GM19023 (cell line): ENCODE measurements around the gene PEX11B.
"Not testable (repeated sequence)": the region's sequence is repeated elsewhere in the genome, so short reads cannot be mapped to it uniquely, and the experiment has no call there.

ENCODE experiments used
- ATAC-seq: cut with Tn5 transposase; IDR thresholded peaks from one replicate; pipeline ENCODE4 v1.9.1; 2021; ENCODE audit warnings: mild to moderate bottlenecking, moderate library complexity; ENCODE audit not compliant: unreplicated experiment

The PEX11B gene

DNA sequence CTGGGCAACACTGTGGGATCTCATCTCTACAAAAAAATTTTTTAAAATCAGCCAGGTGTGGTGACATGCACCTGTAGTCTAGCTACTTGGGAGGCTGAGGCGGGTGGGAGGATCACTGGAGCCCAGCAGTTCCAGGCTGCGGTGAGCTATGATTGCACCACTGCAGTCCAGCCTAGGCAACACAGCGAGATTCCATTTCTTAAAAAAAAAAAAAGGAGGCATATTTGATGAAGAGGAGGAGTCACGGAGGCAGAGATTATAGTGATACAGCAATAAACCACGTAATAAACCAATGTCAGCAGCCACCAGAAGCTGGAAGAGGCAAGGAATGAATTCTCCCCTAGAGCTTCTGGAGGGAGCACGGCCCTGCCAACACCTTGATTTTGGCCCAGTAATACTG is 35.3 kb upstream of the PEX11B start:
- no peak for ATAC-seq

DNA sequence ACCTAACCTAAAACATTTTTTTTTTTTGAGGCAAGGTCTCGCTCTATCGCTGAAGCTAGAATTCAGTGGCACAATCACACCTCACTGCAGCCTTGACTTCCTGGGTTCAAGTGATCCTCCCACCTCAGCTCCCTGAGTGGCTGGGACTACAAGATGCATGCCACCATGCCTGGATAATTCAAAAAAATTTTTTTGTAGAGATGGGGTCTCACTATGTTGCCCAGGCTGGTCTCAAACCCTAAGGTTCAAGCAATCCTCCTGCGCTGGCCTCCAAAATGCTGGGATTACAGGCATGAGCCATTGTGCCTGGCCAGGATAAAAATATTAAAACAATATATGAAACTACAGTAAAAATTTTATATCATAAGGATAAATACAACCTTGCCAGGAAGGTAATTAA is 34.4 kb upstream of the PEX11B start:
- ATAC-seq: no peak

DNA sequence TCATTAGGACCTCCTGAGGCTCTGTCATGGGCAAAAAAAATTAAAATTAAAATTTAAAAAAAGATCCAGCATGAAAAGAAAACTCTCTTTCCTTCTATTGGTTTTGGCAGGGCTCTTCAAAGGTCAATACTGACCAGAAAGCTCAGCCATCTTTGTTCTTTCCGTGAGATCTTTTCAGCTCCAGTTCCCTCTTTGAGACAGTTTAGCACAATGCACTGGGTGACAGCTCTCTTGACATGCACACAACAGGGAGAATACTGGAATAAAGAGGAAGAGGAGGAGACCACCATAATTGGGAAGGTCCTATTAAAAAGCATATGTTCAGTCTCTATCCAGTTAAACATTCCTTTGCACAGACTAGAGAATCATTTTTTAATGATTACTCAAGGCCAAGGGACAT is 33.0 kb upstream of the PEX11B start:
- ATAC-seq: no peak

DNA sequence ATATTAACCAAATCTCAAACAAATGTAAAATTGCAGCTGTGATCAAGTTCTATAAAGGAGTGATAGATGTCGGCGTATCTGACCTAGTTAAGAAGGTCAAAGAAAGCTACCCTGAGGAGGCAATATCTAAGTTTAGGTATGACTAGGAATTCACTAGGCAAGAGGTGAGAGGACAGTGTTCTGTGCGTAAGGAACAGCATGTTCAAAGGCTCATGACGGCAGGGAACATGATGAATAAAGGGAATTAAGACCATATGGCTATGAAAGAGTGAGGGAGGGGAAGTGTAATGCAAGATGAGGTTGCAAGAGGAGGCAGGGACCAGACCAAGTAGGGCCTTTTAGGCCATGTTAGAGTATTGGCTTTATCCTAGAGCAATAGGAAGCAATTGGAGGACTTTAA is 30.7 kb upstream of the PEX11B start:
- ATAC-seq: no peak

DNA sequence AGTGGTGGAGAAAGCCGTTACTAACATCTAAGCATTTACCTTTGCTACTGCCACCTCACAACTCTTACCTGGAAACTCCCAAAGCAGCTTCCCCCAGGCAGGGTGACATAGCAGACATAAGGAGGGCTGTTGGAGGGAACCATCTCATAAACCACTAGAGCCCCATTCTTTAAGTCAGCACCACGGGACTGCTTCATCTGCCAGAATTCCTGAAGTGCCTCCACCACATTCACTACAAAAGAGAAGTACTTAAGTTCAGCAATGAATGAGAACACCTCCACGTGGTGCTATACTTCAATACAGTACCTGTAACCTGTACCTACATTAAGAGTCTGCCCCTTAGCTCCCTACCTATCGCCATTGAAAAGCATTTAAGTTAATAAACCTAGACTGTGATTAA is 29.0 kb upstream of the PEX11B start:
- ATAC-seq: no peak

DNA sequence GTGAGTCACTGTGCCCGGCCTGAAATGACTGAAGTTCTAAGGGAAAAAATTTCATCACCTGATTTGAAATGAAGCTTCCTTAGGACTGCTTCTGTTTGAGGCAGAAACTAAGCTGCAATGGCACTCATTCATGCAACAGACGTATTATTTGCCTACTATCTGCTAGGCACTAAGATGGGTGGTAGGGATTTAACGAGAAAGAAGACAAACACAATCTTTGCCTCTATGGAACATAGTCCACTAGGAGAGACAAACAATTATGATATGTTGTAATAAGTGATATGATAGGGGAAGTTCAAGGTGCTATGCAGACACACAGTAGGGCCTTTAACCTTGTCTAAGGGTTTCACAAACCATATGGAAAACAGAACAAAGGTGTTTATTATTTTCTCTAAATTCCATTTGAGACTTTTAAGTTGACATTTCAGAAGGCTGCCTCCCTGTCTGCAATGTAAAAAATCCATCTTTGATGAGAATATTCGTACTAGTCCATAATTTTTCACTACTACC is 28.0 kb upstream of the PEX11B start:
- no peak for ATAC-seq

DNA sequence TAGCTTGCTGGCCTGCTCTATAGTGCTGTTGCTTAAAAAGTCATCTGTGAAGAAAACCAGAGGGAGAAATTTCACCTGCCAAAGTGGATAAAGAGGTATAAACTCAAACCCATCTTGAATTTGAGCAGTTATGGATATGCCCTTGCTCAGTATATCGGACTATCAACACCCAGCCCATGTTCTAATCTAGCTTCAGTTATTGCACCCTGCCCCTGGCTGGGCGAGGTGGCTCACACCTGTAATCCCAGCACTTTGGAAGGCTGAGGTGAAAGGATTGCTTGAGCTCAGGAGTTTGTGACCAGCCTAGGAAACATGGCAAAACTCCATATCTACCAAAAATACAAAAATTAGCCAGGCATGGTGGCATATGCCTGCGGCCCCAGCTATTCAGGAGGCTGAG is 26.0 kb upstream of the PEX11B start:
- ATAC-seq: no peak

DNA sequence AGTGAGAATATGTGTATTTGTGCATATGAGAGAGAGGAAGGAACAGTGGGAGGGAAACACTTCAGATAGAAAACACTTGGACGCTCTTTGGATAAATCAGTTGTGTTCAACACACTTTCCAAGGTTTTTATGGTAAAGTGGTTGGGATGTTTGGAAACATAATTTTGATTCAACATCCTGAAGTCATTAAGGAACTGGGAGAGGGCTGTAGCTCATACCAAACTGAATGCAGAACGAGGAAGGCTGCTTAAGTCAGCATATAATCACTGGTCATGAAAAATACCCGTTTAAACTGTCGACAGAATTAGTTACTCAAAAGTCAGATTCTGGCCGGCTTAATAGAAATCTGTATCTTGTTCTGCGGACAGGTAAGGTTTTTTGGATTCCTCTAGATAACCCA is 24.4 kb upstream of the PEX11B start:
- ATAC-seq: no peak

DNA sequence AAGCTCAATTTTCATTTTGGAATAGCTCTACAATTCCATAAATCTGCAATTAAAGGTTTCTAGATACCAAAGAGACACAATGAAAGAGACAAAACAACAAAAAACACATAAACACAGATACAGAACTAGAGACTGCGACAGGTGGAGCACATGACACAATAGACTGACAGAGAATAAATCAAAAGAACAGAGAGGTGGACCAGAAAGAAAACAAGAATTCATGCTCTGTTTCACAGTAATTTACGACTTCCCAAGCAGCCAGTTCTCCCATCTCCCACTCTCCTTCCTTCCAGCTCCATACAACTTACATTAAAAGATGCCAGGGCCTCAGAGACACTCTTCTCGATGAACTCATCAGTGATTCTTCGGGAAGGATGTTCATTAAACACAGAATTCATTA is 23.9 kb upstream of the PEX11B start:
- ATAC-seq: no peak

DNA sequence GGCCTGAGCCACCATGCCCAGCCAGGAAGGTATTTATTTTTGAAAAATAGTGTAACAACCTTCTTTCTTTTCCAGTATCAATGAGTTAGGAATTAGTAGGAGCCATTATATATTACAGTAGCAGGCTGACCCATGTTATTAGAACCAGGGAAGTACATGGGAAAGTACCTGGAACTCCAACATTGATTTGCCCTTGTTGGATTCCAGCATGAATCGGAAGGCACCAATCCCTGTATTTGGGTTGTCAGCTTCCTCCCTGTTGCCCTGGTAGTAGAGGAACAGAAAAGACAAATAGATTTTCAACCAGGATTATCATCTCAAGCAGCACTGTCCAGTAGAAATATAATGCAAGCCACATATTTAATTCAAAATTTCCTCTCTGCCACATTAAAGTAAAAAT is 18.9 kb upstream of the PEX11B start:
- no peak for ATAC-seq

DNA sequence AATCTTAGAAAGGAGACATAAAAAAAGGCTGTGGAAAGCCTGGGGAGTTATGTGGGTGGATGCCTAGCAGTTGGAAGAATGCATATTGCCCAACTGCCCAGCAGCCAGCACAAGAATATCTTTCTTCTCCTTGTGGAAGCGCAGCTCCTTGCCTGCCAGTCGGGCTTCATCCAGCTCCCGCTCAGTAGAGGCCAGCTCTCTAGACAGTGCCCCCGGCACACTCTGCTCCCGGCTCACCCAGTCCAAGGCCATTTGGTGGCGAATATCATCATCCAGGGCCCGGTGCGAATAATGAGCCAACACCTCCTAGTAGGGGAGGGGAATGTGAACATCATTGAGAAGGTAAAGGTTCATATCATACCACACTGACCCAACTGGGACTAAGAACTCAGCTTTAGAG is 17.7 kb upstream of the PEX11B start:
- no peak for ATAC-seq

DNA sequence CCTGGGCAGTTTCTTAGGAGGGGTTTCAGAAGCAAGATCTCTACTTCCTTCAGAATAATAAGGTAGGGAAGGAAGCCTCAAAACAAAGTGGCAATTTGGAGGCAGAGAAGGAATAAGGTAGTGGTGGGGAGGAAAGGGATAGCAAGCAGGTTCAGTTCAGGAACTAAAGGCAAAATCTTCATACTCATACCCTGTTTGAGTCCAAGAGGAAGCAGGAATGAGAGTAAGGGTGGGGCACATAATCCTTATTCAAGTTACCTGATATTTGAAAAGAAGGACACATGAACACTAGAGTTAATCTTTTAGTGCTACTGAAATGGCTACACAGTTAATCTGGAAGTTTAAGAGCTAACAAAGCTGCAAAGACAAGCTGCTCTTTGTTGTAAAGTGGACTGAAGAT is 17.2 kb upstream of the PEX11B start:
- no peak for ATAC-seq

DNA sequence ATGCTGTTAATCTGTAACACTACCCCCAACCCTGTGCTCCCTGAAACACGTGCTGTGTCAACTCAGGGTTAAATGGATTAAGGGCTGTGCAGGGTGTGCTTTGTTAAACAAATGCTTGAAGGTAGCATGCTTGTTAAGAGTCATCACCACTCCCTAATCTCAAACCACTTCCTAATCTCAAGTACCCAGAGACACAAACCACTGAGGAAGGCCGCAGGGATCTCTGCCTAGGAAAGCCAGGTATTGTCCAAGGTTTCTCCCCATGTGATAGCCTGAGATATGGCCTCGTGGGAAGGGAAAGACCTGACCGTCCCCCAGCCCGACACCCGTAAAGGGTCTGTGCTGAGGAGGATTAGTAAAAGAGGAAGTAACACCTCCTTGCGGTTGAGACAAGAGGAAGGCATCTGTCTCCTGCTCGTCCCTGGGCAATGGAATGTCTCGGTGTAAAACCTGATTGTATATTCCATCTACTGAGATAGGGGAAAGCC is 14.0 kb upstream of the PEX11B start:
- ATAC-seq: not testable (repeated sequence)

DNA sequence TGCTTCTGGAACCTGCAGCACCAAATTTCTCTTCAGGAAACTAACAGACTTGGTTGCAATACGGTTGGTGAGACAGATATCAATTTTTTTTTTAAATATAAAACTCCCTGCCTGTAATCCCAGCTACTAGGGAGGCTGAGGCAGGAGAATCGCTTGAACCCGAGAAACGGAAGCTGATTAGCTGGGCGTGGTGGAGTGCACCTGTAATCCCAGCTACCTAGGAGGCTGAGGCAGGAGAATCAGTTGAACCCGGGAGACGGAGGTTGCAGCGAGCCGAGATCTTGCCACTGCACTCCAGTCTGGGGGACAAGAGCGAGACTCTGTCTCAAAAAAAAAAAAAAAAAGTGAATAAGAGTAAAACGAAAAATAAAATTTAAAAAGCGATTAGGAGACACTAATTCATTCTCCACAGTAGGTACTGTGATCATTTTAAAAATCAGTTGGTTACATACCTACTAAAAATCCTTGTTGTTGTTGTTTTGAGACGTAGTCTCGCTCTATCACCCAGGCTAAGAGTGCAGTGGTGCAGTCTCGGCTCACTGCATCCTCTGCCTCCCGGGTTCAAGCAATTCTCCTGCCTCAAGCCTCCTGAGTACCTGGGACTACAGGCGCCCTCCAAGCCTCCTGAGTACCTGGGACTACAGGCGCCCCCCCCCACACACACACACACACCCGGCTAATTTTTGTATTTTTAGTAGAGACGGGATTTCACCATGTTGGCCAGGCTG is 9.6 kb upstream of the PEX11B start:
- no peak for ATAC-seq

DNA sequence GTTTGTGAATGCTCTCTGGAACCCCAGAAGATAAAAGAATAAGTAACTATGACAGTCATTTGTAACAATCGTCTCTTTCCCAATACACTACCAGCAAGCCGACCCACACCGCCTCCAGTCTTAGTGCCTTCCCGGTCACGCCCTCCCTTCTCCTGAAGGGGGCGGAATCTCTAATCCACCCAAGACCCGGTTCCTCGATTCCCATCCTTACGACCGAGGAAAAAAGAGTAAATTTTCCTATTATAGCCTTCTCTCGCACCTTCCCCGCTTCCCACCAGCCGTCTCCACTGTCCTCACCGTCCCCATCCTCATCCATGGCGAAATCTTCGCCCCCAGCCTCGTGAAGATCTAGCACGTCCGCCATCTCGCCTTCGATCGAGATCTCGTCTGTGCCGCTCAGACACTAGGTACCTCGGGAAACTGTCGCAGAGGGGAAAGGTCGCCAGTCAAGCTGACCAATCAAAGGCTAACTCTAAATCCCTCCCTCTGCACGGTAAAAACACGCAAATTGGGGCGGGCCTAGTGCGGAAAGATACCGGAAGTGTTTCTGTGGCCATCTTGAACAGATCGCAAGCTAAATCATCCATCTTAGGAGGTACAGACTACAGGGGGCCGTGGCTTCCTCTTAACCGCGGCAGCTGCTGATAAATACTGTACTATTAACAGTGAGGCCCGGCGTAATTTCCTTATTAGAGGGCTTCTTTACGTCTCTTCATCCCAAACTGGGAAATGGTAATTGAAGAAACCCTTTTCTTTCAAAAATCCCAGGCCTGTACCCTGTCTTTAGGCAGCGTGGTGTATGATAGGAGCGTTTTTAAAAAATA is 8.8 kb upstream of the PEX11B start, which contains the start of gene RBM8A:
Gene RBM8A (minus strand): TSS at position 422 of the 824 bp plus-strand sequence. CDS start 58 bp downstream, at position 364.
- peak; percentile 92 for ATAC-seq

DNA sequence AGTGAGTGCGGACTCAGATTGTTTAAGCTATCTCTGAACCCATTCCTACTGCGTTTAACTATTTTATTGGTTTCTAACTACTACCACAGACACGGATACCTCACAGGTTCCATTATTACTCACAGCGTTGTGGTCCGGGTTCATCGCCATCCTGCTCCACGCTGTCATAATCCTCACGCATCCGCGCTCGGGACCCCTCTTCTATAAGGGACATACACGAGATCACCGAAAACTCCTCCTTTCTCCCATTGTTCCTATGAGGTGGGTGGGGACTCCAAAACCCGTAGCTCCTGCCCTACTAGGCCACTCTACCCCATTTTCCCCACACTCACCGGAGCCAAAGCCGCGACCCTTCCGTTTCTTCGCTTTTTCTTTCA is 8.2 kb upstream of the PEX11B start:
- ATAC-seq: peak; percentile 15

DNA sequence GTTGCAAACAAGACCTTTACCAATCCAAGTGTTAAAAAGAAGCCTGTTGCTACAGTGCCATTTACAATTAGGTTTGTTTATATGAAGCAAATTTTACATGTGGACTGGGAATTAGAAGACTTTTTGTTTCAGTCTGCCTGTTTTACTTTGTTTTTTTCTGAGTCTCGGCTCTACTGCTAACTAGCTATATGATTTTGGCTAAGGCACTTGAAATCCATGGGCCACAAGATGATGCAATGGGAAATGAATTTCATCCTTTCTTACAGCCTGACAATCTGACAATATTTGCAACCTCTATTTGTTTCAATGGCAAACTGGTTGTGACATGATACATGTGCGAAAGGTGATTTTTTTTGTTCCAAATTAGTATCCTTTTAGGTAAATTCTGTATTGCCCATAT is 3.7 kb upstream of the PEX11B start:
- no peak for ATAC-seq

DNA sequence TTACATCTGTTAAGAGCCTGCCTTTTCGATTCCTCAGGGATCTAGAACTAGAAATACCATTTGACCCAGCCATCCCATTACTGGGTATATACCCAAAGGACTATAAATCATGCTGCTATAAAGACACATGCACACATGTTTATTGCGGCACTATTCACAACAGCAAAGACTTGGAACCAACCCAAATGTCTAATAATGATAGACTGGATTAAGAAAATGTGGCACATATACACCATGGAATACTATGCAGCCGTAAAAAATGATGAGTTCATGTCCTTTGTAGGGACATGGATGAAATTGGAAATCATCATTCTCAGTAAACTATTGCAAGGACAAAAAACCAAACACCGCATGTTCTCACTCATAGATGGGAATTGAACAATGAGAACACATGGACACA is 1.8 kb upstream of the PEX11B start:
- ATAC-seq: not testable (repeated sequence)

DNA sequence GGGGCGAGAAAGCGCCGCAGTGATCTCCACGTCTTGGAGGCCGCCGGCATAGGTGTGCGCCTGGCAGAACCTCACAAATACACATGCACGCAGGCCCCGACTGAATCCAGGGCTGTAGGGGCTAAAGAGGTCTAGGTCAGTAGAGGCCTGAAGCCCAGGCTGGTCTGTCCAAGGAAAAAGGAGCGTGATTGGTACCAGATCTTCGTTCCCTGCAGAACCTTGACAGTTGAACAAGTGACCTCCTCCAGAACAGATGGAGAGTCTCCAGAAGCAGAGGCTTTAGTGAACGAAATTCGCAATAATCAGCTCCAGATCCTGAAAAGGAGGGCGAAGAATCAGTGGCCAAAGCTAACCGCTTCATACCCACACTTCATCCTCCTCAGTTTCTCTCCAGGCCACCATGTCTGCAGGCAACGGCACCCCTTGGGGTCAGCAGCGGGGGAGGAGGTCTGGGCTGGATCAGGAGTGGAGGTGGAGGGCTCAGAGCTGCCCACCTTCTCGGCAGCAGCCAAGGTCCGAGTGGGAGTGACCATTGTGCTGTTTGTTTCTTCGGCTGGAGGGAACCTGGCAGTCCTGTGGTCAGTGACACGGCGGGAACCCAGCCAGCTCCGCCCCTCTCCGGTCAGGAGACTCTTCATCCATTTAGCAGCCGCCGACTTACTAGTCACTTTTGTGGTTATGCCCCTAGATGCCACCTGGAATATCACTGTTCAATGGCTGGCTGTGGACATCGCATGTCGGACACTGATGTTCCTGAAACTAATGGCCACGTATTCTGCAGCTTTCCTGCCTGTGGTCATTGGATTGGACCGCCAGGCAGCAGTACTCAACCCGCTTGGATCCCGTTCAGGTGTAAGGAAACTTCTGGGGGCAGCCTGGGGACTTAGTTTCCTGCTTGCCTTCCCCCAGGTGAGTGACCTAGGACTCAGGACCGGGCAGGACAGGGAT is 749 bp upstream of the PEX11B start:
- no peak for ATAC-seq

DNA sequence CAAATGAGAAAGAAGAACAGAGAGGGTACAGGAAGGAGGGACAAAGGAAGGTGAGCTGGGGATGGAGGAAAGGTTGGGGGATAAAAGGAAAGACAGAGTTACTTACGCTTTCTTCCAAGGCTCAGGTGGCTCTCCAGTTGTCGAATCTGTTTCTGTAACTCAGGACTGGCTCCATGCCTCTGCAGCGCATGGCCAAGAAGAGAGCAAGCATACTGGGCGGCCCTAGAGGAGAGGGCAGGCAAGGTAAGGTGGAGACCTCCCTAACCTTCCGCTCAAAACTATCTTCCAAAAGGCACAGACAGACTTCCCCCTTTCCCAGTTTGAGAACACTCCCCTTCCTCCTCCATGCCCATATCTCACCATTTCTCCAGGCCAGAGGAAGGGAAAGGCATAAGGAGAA is 922 bp downstream of the PEX11B start:
- ATAC-seq: no peak

DNA sequence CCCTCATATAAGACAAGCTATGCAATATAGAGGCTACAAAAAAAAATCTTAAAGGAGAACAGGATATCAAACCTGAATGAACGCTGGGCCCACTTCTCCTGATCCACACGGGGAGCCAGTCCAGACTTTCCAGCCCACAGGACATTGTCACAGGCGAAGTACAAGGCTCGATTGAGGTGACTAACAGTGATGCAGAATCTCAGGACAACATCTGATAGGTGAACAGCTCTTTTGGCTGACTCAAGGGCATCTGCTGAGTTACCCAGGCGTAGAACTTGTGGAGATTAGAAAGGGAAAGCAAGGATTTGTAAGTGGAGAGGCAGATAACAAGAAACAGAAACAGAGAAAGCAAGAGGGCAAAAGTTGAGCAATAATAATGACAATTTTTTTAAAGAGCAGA is 1.8 kb downstream of the PEX11B start:
- ATAC-seq: no peak
